ENCODE results near the gene SPARCL1. TPM values are rescaled to one million over a fixed set of nuclear protein-coding genes. Genes with fewer than 3 reads are reported as not detected.
"Not testable (repeated sequence)": the region's sequence is repeated elsewhere in the genome, so short reads cannot be mapped to it uniquely, and the experiment has no call there.

SPARCL1 gene, protein sequence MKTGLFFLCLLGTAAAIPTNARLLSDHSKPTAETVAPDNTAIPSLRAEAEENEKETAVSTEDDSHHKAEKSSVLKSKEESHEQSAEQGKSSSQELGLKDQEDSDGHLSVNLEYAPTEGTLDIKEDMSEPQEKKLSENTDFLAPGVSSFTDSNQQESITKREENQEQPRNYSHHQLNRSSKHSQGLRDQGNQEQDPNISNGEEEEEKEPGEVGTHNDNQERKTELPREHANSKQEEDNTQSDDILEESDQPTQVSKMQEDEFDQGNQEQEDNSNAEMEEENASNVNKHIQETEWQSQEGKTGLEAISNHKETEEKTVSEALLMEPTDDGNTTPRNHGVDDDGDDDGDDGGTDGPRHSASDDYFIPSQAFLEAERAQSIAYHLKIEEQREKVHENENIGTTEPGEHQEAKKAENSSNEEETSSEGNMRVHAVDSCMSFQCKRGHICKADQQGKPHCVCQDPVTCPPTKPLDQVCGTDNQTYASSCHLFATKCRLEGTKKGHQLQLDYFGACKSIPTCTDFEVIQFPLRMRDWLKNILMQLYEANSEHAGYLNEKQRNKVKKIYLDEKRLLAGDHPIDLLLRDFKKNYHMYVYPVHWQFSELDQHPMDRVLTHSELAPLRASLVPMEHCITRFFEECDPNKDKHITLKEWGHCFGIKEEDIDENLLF
- not detected for total RNA-seq

DNA sequence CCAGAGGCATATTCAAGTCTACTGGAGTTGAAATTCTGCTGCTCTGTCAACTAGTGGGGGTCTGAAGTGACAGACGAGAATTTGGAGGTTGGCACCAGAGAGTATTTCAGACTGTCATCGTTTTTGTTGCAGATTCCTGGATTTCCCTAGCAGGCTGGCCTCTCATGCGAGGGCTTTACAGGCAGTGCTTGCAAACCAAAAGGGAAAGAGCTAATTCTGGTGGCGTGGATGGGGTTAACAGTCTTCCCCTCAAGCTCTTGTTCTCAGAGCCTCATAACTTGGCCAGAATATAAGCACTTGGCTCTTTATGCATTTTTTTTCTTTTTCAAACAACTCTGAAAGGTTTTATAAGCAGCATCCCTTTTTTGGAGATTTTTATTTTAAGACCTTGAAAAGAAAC is at the start of gene SPARCL1:
TSS of gene SPARCL1 (minus strand) at position 190 of the 400 bp plus-strand sequence. CDS start 29,802 bp downstream, outside the sequence.
- H3K36me3 Mint-ChIP-seq (ENCODE audit: low read depth): peaks cover 1% of the 10 kb centered on the region
- no peak within 1 kb of the TSS for H3K4me3 Mint-ChIP-seq
- CTCF ChIA-PET: no interaction called here
- no peak within 1 kb of the TSS for H3K27ac Mint-ChIP-seq
- peaks cover 10% of the 10 kb centered on the region for H3K9me3 Mint-ChIP-seq
- H3K27me3 Mint-ChIP-seq: no peaks in the 10 kb centered on the region
- DNase-seq: no peak
- H3K4me1 Mint-ChIP-seq: no peaks in the 10 kb centered on the region
- POLR2A ChIA-PET: no interaction called here

DNA sequence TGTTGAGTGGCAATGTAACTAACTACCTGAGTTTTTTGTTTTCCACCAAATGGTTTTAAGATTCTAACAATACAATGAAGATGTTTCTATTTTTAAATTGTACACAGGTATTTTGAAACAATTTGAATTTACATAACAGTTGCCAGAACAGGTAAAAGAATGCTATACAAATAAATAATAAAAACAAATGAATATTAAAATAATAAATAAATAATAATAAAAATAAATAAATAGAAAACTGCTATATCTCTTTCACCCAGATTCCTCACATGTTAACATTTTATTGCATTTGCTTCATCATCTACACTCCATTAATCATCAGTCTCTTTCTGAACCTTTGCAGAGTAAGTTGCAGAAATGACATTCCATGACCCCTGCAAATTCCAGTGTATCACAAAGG is 46.8 kb upstream of the SPARCL1 start:
- no peak overlapping the region for H3K27ac Mint-ChIP-seq

GRCh38 chr4:87575408-87575807 is 46.2 kb upstream of the SPARCL1 start:
- DNase-seq: no peak
- no peaks in the 10 kb centered on the region for H3K9me3 Mint-ChIP-seq
- peaks cover 4% of the 10 kb centered on the region for H3K27me3 Mint-ChIP-seq
- no peak overlapping the region for H3K27ac Mint-ChIP-seq
- peaks cover 3% of the 10 kb centered on the region for H3K4me1 Mint-ChIP-seq
- no peaks in the 10 kb centered on the region for H3K36me3 Mint-ChIP-seq (ENCODE audit: low read depth)
- ChIA-PET POLR2A (no interaction called here), CTCF (no interaction called here)
- no peak overlapping the region for H3K4me3 Mint-ChIP-seq

More for the DNA sequence above, 46.8 kb upstream of the SPARCL1 start:
- H3K9me3 Mint-ChIP-seq: no peaks in the 10 kb centered on the region
- CTCF ChIA-PET: no interaction called here
- no peaks in the 10 kb centered on the region for H3K36me3 Mint-ChIP-seq (ENCODE audit: low read depth)
- POLR2A ChIA-PET: no interaction called here
- no peaks in the 10 kb centered on the region for H3K4me1 Mint-ChIP-seq
- no peak overlapping the region for H3K4me3 Mint-ChIP-seq
- DNase-seq: no peak
- H3K27me3 Mint-ChIP-seq: peaks cover 4% of the 10 kb centered on the region

- peaks cover 4% of the 10 kb centered on the region for H3K27me3 Mint-ChIP-seq
- H3K4me3 Mint-ChIP-seq: no peak overlapping the region
These were observed 45.8 kb upstream of the SPARCL1 start for GRCh38 chr4:87574996-87575395.

GRCh38 chr4:87574376-87574775 is 45.2 kb upstream of the SPARCL1 start:
- CTCF ChIA-PET; H3K4me1 Mint-ChIP-seq; H3K4me3 Mint-ChIP-seq; DNase-seq; POLR2A ChIA-PET; H3K27ac Mint-ChIP-seq; H3K36me3 Mint-ChIP-seq (ENCODE audit: low read depth); H3K9me3 Mint-ChIP-seq; H3K27me3 Mint-ChIP-seq: not testable (repeated sequence)

More at GRCh38 chr4:87574996-87575395, 45.8 kb upstream of the SPARCL1 start:
- no peak for DNase-seq
- Mint-ChIP-seq H3K36me3 (ENCODE audit: low read depth) (no peaks in the 10 kb centered on the region), H3K4me1 (peaks cover 5% of the 10 kb centered on the region), H3K27ac (no peak overlapping the region), H3K9me3 (no peaks in the 10 kb centered on the region)
- ChIA-PET CTCF (no interaction called here), POLR2A (no interaction called here)

GRCh38 chr4:87570290-87570805 is 41.2 kb upstream of the SPARCL1 start:
- DNase-seq: no peak
- H3K27me3 Mint-ChIP-seq: peaks cover 5% of the 10 kb centered on the region
- peaks cover 8% of the 10 kb centered on the region for H3K4me1 Mint-ChIP-seq
- no peaks in the 10 kb centered on the region for H3K9me3 Mint-ChIP-seq
- CTCF ChIA-PET: no interaction called here
- H3K36me3 Mint-ChIP-seq (ENCODE audit: low read depth): no peaks in the 10 kb centered on the region
- no peak overlapping the region for H3K27ac Mint-ChIP-seq
- POLR2A ChIA-PET: no interaction called here
- H3K4me3 Mint-ChIP-seq: no peak overlapping the region

DNA sequence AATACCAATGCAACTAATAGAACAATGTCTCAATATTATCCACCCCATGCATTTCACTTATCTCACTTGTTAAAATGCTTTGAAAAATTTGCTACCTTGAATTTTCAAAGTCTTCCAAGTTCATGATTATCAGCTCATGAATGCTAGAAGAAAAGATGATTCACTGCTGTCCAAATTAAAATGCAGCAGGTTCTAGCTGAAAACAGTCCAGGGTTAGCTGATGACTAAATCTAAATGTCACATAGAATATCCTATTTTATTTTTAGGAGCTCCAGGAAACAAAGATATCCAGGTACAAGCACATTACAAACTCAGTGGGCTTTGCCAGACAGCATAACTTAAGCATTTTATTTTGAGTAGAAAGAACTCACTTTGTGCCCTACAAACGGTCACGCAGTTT is 38.0 kb upstream of the SPARCL1 start:
- Mint-ChIP-seq H3K4me1 (peaks cover 11% of the 10 kb centered on the region), H3K9me3 (no peaks in the 10 kb centered on the region), H3K4me3 (no peak overlapping the region), H3K27ac (no peak overlapping the region), H3K27me3 (peaks cover 3% of the 10 kb centered on the region), H3K36me3 (ENCODE audit: low read depth) (no peaks in the 10 kb centered on the region)
- DNase-seq: no peak
- ChIA-PET POLR2A (no interaction called here), CTCF (no interaction called here)

- Mint-ChIP-seq H3K27ac (no peak overlapping the region), H3K27me3 (peaks cover 3% of the 10 kb centered on the region), H3K36me3 (ENCODE audit: low read depth) (no peaks in the 10 kb centered on the region), H3K4me3 (no peak overlapping the region), H3K9me3 (peaks cover under 1% of the 10 kb centered on the region), H3K4me1 (peaks cover 11% of the 10 kb centered on the region)
- no peak for DNase-seq
- ChIA-PET POLR2A (no interaction called here), CTCF (no interaction called here)
These were observed 37.1 kb upstream of the SPARCL1 start for GRCh38 chr4:87566276-87566675.

DNA sequence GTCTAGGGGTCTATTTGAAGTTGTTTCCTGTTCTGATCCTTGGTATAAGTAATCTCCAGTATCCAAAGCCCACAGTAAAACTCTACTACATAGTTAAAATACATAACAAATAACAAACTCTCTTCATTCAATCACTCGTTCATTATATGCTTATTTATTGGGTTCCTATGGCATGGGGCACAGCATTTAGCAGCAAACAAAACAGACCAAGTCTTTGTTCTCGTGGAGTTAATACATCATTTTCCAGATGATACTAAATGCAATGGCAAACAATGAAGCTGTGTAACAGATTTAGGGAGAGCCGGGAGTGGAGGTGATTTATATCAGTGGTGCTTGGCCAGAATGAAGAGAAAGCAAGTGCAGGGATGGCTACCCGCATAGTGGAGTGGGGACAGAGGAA is 36.6 kb upstream of the SPARCL1 start:
- ChIA-PET POLR2A (no interaction called here), CTCF (no interaction called here)
- Mint-ChIP-seq H3K27me3 (peaks cover 3% of the 10 kb centered on the region), H3K4me3 (no peak overlapping the region), H3K9me3 (peaks cover 4% of the 10 kb centered on the region), H3K4me1 (peaks cover 13% of the 10 kb centered on the region), H3K27ac (no peak overlapping the region), H3K36me3 (ENCODE audit: low read depth) (no peaks in the 10 kb centered on the region)
- no peak for DNase-seq

- ChIA-PET CTCF (no interaction called here), POLR2A (no interaction called here)
- Mint-ChIP-seq H3K4me1 (peaks cover 37% of the 10 kb centered on the region), H3K27me3 (peaks cover 1% of the 10 kb centered on the region), H3K27ac (no peak overlapping the region), H3K4me3 (no peak overlapping the region), H3K9me3 (peaks cover 9% of the 10 kb centered on the region), H3K36me3 (ENCODE audit: low read depth) (no peaks in the 10 kb centered on the region)
- DNase-seq: no peak
These were observed 31.6 kb upstream of the SPARCL1 start for GRCh38 chr4:87560802-87561201.

DNA sequence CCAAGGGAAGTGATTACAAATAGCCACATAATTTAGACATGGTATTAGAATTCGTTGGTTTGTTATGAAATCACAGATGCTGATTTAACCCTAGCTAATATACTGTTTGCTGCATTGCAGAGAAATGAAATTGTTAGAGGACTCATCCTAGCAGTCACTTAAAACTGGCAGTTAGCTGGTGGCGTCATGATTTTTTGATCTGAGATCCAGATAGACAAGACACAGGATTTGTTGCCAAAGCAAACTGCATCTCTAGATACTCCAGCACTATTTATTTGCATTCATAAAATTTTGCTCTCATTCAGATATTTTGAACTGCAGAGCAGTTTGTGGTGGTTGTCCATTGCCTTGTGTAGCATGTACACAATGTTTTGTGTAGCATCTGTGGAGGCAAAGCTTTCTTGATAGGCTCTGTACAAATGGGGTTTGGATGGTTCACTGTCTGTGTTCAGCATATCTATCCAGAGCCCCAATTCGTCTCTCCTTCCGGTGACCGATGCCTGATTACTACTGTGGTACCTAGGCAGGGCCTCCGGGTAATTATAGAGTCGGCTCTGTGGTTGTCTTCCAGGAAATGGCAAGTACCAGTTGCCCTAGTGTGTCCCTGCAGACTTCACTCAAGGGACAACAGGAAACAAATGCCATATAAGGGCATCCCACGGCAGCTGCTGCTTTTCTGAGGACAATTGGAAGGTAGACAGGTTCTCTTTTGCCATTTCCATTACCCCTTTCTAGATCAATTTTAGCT is 30.1 kb upstream of the SPARCL1 start:
- H3K36me3 Mint-ChIP-seq (ENCODE audit: low read depth): peaks cover 2% of the 10 kb centered on the region
- ChIA-PET POLR2A (no interaction called here), CTCF (no interaction called here)
- H3K27ac Mint-ChIP-seq: peak overlapping the region; percentile 78
- H3K4me1 Mint-ChIP-seq: peaks cover 31% of the 10 kb centered on the region
- DNase-seq: peak; percentile 73
- H3K9me3 Mint-ChIP-seq: peaks cover 12% of the 10 kb centered on the region
- H3K27me3 Mint-ChIP-seq: no peaks in the 10 kb centered on the region
- H3K4me3 Mint-ChIP-seq: no peak overlapping the region

DNA sequence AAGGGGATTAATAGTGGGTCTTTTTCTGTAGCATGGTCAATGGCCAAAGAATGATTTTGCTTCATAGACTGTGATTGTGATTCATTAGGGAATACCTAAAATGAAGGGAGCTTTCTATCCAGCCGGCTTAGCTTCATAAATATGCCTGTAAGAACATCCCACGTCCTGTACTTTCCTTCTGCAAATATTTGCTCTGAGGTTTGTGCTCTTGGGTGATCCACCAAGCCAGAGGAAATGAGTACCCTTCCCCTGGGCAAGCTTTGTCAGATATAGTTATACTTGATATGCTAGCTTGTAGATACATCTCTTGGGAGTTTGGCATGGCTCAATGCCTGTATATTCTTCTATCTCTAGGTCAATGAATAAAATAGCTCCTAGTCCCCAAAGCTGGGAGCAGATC is 28.2 kb upstream of the SPARCL1 start:
- peaks cover 12% of the 10 kb centered on the region for H3K9me3 Mint-ChIP-seq
- no peaks in the 10 kb centered on the region for H3K27me3 Mint-ChIP-seq
- DNase-seq: no peak
- no peak overlapping the region for H3K27ac Mint-ChIP-seq
- peaks cover 31% of the 10 kb centered on the region for H3K4me1 Mint-ChIP-seq
- peaks cover 2% of the 10 kb centered on the region for H3K36me3 Mint-ChIP-seq (ENCODE audit: low read depth)
- H3K4me3 Mint-ChIP-seq: no peak overlapping the region
- CTCF ChIA-PET: interaction anchor here (1.6 kb wide), 1 partner anchor 9 kb away, joined by 5 read pairs; no protein-coding TSS in a partner anchor
- POLR2A ChIA-PET: no interaction called here
